ENCODE data around the gene CRYBA2.

CRYBA2 gene

DNA sequence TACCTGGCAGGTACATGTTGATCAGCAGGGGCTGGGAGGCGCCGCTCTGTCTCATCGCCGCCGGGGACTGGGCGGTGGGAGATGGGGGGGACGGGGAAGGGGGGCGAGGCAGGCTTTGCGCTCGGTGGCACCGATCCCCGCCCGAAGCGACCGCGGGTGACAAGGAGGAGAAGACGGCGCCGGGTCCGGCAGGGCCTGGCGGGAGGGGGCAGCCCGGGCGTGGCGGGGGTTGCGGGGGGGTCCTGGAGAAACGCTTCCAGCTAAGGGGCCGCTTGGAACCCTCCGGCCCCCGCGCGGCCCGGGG lies 8.2 kb downstream of the CRYBA2 start, which contains the start of gene FEV:
Gene FEV, minus strand, starts transcription at position 164 of the 304 bp plus-strand sequence. Its CDS starts 109 bp downstream, at position 55.
- peaks cover 82% of the 10 kb centered on the region for H3K27me3 Mint-ChIP-seq
- no peaks in the 10 kb centered on the region for H3K9me3 Mint-ChIP-seq
- H3K36me3 Mint-ChIP-seq (ENCODE audit: low read depth) = no peaks in the 10 kb centered on the region
- no peak within 1 kb of the TSS for H3K27ac Mint-ChIP-seq
- peak within 1 kb of the TSS; percentile 23 for H3K4me3 Mint-ChIP-seq
- H3K4me1 Mint-ChIP-seq (ENCODE audit: low read depth) = peaks cover 32% of the 10 kb centered on the region

- Mint-ChIP-seq H3K36me3 (ENCODE audit: low read depth) (no peaks in the 10 kb centered on the region), H3K27ac (no peak overlapping the region), H3K27me3 (peaks cover 80% of the 10 kb centered on the region), H3K4me1 (ENCODE audit: low read depth) (peaks cover 37% of the 10 kb centered on the region), H3K9me3 (no peaks in the 10 kb centered on the region), H3K4me3 (peak overlapping the region; percentile 23)
These were observed 8.8 kb downstream of the CRYBA2 start for GRCh38 chr2:218984239-218985020.

DNA sequence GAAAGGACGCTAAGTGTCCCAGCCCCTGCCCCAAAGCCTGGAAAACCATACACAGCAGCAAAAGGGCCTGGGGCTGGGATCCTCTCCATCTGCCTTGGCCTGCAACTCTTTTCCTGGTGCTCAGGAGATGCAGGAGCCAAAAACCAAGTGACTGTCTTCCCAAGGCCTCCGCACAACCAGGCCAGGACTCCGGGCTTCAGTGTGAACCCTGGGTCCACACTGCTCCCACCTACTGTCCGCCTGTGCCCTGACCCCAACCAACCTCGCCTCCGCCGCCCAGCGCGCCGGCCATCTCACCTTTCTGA lies 9.3 kb downstream of the CRYBA2 start:
- no peaks in the 10 kb centered on the region for H3K36me3 Mint-ChIP-seq (ENCODE audit: low read depth)
- H3K4me1 Mint-ChIP-seq (ENCODE audit: low read depth) = peaks cover 38% of the 10 kb centered on the region
- H3K27ac Mint-ChIP-seq = no peak overlapping the region
- H3K27me3 Mint-ChIP-seq = peaks cover 77% of the 10 kb centered on the region
- no peak overlapping the region for H3K4me3 Mint-ChIP-seq
- no peaks in the 10 kb centered on the region for H3K9me3 Mint-ChIP-seq

DNA sequence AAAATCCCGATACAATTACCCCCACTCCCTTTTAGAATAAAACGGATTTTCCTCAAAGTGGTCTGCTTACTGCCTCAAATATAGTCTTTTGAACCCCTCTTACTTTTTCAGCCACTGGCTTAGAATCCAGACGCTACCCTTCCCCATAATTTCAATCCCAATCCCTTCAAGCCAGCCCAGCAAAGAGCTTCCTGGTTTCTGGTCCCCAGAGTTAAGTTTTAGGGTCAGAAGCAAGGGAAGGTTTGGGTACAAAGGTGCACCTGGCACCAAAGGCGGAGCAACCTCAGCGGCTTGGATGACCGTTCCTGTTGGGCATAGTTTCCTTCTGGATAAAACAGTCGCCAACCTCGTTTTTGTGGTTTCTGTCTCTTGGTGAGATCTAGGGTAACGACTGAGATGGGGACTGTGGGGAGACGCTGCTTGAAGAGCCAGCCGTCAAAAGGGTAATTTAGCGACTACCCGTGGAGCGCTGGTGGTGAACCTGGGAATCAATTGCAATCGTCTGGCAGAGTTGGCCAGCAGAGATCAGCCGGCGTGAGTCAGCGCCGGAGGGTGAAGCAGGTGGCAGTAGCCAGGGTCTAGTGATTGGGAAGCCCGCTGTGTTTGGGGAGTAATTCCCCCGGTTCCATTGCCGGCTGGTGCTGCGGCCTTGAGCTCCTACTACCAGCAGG lies 9.8 kb downstream of the CRYBA2 start:
- H3K36me3 Mint-ChIP-seq (ENCODE audit: low read depth) = no peaks in the 10 kb centered on the region
- H3K27ac Mint-ChIP-seq = no peak overlapping the region
- H3K27me3 Mint-ChIP-seq = peaks cover 75% of the 10 kb centered on the region
- H3K9me3 Mint-ChIP-seq = no peaks in the 10 kb centered on the region
- H3K4me3 Mint-ChIP-seq = no peak overlapping the region
- H3K4me1 Mint-ChIP-seq (ENCODE audit: low read depth) = peaks cover 38% of the 10 kb centered on the region

DNA sequence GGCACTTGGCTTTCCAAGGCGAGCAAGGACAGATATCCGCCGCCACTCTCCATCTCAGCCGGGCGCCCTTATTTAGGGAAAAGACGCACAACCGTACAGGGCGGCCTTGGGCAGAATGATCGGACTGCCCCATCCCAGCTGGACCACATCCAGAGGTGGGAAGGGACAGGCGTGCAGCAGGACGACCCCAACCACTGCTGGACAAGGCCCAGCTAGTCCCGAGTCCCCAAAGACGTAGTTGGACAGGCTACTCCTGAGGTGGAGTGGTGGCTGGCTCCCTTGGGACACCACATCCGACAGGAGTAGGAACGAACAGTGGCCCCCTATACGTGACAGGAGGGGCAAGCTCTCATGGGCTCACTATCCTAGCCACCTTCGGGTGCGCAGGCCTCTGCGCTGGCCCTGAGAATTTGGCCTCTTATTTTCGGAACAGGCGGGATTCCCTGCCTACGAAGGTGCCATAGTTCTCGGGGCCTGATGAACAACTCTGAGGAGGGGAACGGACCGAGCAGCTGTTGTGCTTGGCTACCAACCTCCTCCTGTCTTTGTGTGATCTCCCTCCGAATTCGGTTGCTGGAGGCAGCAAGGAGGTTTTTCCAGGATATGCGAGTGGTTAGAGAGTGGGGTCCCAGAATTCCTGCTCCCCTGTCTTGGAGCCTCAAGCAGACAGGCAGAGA lies 10.5 kb downstream of the CRYBA2 start:
- Mint-ChIP-seq H3K4me3 (no peak overlapping the region), H3K27ac (no peak overlapping the region), H3K27me3 (peaks cover 74% of the 10 kb centered on the region), H3K36me3 (ENCODE audit: low read depth) (no peaks in the 10 kb centered on the region), H3K9me3 (no peaks in the 10 kb centered on the region), H3K4me1 (ENCODE audit: low read depth) (peaks cover 38% of the 10 kb centered on the region)

DNA sequence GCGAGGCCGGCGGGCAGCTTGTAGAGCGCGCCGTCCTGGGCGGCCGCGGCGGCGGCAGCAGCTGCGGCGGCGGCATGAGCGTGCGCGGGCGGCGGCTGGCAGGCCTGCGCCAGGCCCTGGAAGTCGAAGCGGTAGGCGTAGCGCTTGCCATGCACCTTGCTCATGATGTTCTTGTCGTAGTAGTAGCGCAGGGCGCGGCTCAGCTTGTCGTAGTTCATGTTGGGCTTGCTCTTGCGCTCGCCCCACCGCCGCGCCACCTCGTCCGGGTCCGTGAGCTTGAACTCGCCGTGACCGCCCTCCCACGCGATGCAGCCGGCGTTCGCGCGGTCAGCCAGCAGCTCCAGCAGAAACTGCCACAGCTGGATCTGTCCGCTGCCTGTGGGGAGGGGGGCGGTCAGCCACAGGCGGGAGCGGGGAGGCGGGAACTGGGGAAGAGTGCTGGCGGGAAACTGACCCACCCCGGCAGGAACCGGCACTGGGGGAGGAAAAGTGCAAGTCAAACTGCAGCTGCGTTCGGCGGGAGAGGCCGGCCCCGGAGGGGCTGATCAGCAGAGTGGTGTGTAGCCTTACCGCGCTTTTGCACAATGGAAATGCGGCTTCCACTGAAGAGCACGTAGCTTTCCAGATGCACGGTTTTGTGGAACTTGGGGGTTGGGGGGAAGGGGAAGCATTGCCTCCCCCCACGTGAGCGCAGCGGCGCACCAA lies 11.2 kb downstream of the CRYBA2 start:
- no peak overlapping the region for H3K27ac Mint-ChIP-seq
- no peaks in the 10 kb centered on the region for H3K9me3 Mint-ChIP-seq
- peaks cover 38% of the 10 kb centered on the region for H3K4me1 Mint-ChIP-seq (ENCODE audit: low read depth)
- H3K4me3 Mint-ChIP-seq = peak overlapping the region; percentile 49
- H3K27me3 Mint-ChIP-seq = peaks cover 74% of the 10 kb centered on the region
- H3K36me3 Mint-ChIP-seq (ENCODE audit: low read depth) = no peaks in the 10 kb centered on the region

DNA sequence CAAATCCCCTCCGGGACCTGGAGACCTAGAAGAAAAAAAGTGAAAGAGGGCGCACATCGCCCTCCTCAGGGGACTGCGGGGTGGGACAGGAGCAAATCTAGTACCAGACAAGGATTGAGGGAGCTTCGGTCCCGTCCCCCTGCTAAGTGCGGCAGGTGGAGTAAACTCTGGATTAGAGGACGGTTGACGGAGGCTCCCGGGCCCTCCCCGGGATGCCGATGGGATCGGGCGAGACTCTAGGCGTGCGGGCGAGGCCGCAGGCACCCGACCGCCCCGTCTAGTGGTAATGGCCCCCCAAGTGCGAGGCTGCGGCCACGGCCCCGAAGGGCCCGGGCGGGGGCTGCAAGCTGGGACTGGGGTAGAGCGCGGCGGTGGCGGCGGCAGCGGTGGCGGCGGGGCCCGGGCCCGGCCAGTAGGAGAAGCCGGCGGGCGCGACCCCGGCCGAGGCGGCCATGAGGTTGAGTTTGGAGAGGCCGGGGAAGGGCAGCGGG lies 11.8 kb downstream of the CRYBA2 start:
- no peaks in the 10 kb centered on the region for H3K36me3 Mint-ChIP-seq (ENCODE audit: low read depth)
- peaks cover 75% of the 10 kb centered on the region for H3K27me3 Mint-ChIP-seq
- H3K9me3 Mint-ChIP-seq = no peaks in the 10 kb centered on the region
- no peak overlapping the region for H3K27ac Mint-ChIP-seq
- peaks cover 38% of the 10 kb centered on the region for H3K4me1 Mint-ChIP-seq (ENCODE audit: low read depth)
- H3K4me3 Mint-ChIP-seq = peak overlapping the region; percentile 52

- H3K4me3 Mint-ChIP-seq = peak overlapping the region; percentile 52
- peaks cover 36% of the 10 kb centered on the region for H3K4me1 Mint-ChIP-seq (ENCODE audit: low read depth)
- peaks cover 74% of the 10 kb centered on the region for H3K27me3 Mint-ChIP-seq
- H3K9me3 Mint-ChIP-seq = no peaks in the 10 kb centered on the region
- no peaks in the 10 kb centered on the region for H3K36me3 Mint-ChIP-seq (ENCODE audit: low read depth)
- no peak overlapping the region for H3K27ac Mint-ChIP-seq
These were observed 12.4 kb downstream of the CRYBA2 start for GRCh38 chr2:218980735-218981389.

GRCh38 chr2:218979846-218980734 lies 13.1 kb downstream of the CRYBA2 start:
- Mint-ChIP-seq H3K4me1 (ENCODE audit: low read depth) (peaks cover 32% of the 10 kb centered on the region), H3K27me3 (peaks cover 77% of the 10 kb centered on the region), H3K4me3 (peak overlapping the region; percentile 70), H3K36me3 (ENCODE audit: low read depth) (no peaks in the 10 kb centered on the region), H3K9me3 (no peaks in the 10 kb centered on the region), H3K27ac (no peak overlapping the region)

- H3K36me3 Mint-ChIP-seq (ENCODE audit: low read depth) = no peaks in the 10 kb centered on the region
- no peak overlapping the region for H3K27ac Mint-ChIP-seq
- H3K9me3 Mint-ChIP-seq = no peaks in the 10 kb centered on the region
- H3K27me3 Mint-ChIP-seq = peaks cover 63% of the 10 kb centered on the region
- no peak overlapping the region for H3K4me3 Mint-ChIP-seq
- peaks cover 8% of the 10 kb centered on the region for H3K4me1 Mint-ChIP-seq (ENCODE audit: low read depth)
These were observed 18.0 kb downstream of the CRYBA2 start for GRCh38 chr2:218975060-218975777.

DNA sequence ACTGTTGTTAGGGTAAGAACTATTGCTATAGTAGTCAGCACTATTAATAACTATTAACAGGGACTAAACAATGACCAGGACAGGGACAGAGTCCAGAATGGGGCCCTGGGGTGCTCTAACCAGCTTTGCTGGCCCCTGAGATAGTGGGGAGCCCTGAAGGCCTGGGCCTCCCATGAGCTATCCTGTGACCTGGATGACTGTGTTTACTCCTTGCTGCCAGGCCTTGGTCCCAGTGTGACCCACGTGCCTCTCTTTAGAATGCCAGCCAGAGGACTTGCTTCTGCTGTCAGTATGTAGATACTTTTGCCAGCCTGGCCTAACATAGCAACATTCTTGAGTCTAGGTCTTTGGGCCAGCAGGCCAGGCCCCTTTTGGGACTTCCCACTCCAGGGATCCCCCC lies 22.3 kb downstream of the CRYBA2 start:
- no peaks in the 10 kb centered on the region for H3K9me3 Mint-ChIP-seq
- H3K27ac Mint-ChIP-seq = no peak overlapping the region
- H3K4me1 Mint-ChIP-seq (ENCODE audit: low read depth) = no peaks in the 10 kb centered on the region
- H3K27me3 Mint-ChIP-seq = peaks cover 56% of the 10 kb centered on the region
- no peaks in the 10 kb centered on the region for H3K36me3 Mint-ChIP-seq (ENCODE audit: low read depth)
- H3K4me3 Mint-ChIP-seq = no peak overlapping the region

DNA sequence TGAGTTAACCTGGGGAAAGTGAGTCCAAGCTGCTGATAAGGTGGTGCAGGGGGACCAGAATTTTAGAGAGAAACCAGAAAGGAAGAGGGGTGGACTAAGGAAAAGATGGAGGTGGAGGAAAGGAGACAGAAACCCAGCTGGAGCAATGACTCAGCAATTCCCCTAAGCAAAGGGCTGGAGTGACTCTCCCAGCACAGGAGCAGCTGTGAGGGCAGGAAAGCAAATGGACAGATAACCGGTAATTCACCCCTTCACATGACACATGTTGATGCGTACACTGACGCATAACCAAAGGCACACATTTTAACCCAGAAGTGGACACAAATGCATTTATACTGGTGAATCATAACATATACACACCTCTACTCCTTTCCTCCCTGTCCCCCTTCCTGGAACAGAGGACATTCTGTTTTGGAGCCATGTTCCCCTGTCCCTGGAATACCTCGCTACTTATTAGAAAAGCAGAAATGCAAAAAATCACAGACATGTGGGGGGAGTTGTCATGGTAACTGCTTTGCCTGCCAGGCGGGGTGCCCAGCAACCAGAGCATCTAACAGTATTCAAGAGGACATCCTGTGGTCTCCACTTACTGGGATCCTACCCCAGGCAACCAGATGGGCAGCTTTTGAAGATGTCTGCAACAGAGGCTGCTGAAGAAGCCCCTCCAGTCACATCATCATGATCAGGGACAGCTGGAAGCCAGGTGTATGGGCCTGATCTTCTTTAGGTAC lies 29.0 kb downstream of the CRYBA2 start:
- H3K9me3 Mint-ChIP-seq = peaks cover 3% of the 10 kb centered on the region
- H3K27ac Mint-ChIP-seq = no peak overlapping the region
- peaks cover 65% of the 10 kb centered on the region for H3K27me3 Mint-ChIP-seq
- no peaks in the 10 kb centered on the region for H3K36me3 Mint-ChIP-seq (ENCODE audit: low read depth)
- peaks cover 16% of the 10 kb centered on the region for H3K4me1 Mint-ChIP-seq (ENCODE audit: low read depth)
- H3K4me3 Mint-ChIP-seq = no peak overlapping the region

- H3K36me3 Mint-ChIP-seq (ENCODE audit: low read depth) = no peaks in the 10 kb centered on the region
- H3K9me3 Mint-ChIP-seq = peaks cover 3% of the 10 kb centered on the region
- H3K4me1 Mint-ChIP-seq (ENCODE audit: low read depth) = peaks cover 18% of the 10 kb centered on the region
- peaks cover 67% of the 10 kb centered on the region for H3K27me3 Mint-ChIP-seq
- H3K4me3 Mint-ChIP-seq = no peak overlapping the region
- no peak overlapping the region for H3K27ac Mint-ChIP-seq
These were observed 29.6 kb downstream of the CRYBA2 start for GRCh38 chr2:218963601-218964000.

Measured in stimulated activated naive CD8-positive, alpha-beta T cell treated with anti-CD3 and anti-CD28 coated beads, Interleukin-15, Interleukin-2, amounts not matched to agents 100 ng/mL and 50 ng/mL, for 24 hours (primary cell).